AG09319 (cell line): ENCODE measurements around the gene LYRM7.

Experiments used
- DNase-seq: peaks from one replicate; pipeline ENCODE4 v3.0.0-alpha.2; 2010; ENCODE audit warnings: low read depth; ENCODE audit errors: extremely low read depth
- CTCF ChIP-seq: IDR thresholded peaks from 2 replicates; pipeline ENCODE4 v1.5.1; 2011; ENCODE audit warnings: low read depth, mild to moderate bottlenecking, inconsistent platforms, low read length, moderate library complexity

The LYRM7 gene

GRCh38 chr5:131150408-131150807 lies 20.3 kb upstream of the LYRM7 start:
- no peak for DNase-seq

DNA sequence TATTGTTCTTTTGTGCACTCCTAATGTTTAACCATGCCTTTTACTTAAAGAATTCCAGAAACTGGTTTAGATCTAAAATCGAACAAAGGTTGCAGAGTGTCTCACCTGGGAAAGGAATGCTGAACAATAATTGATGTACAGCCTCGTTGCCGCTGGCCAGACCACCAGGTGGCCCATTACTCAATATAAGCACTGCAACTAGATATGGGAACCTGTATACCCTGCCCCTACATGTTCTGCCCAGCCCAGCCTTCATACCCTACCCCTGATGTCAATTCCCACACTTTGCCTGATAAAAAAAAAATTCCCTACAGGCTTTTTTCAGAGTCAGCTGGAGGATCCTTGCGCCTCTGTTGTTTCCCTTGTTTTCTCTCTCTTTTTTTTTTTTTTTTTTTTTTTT lies 19.5 kb upstream of the LYRM7 start:
- no peak for DNase-seq

More at GRCh38 chr5:131150408-131150807, 20.3 kb upstream of the LYRM7 start:
- TF ChIP-seq CTCF, result no peak

GRCh38 chr5:131156385-131156784 lies 14.4 kb upstream of the LYRM7 start:
- no peak for TF ChIP-seq CTCF
- no peak for DNase-seq

More for the DNA sequence above, 19.5 kb upstream of the LYRM7 start:
- TF ChIP-seq CTCF, result no peak

GRCh38 chr5:131156957-131157356 lies 13.8 kb upstream of the LYRM7 start:
- no peak for DNase-seq
- no peak for TF ChIP-seq CTCF

- no peak for DNase-seq
- no peak for TF ChIP-seq CTCF
These were observed 10.6 kb upstream of the LYRM7 start for GRCh38 chr5:131160134-131160533.

GRCh38 chr5:131163276-131164119 lies 7.2 kb upstream of the LYRM7 start:
- no peak for TF ChIP-seq CTCF
- no peak for DNase-seq
